T-helper 17 cell (primary cell): ENCODE results near the gene DCAF4L1. TPM values are rescaled to one million over a fixed set of nuclear protein-coding genes. Genes with fewer than 3 reads are reported as not detected.

Source experiments
- ATAC-seq: fragments of 150-1000 bp; cut with Tn5 transposase; 2 replicates; pipeline ENCODE4 v1.10.0; 2021; ENCODE audit warnings: mild to moderate bottlenecking, moderate library complexity
- DNase-seq, 3 donors: peaks; one replicate each; pipeline versions ENCODE4 v3.0.0 to v3.0.0-alpha.2; 2020 to 2021
- H3K9me3 ChIP-seq: one replicate; pipeline ENCODE4 v1.7.0; 2013; ENCODE audit warnings: low read length, mild to moderate bottlenecking; ENCODE audit not compliant: control insufficient read depth, poor library complexity, severe bottlenecking
- H3K27ac Mint-ChIP-seq: one replicate; pipeline ENCODE4 v1.8.0; 2022; ENCODE audit warnings: mild to moderate bottlenecking, moderate library complexity, mixed read lengths
- H3K27me3 Mint-ChIP-seq: one replicate; pipeline ENCODE4 v1.8.0; 2022; ENCODE audit warnings: mixed read lengths
- H3K36me3 Mint-ChIP-seq: one replicate; pipeline ENCODE4 v1.8.0; 2022; ENCODE audit warnings: low read depth, mixed read lengths
- H3K4me1 Mint-ChIP-seq: one replicate; pipeline ENCODE4 v1.8.0; 2022; ENCODE audit warnings: mild to moderate bottlenecking, mixed read lengths
- H3K4me3 Mint-ChIP-seq: one replicate; pipeline ENCODE4 v1.8.0; 2022; ENCODE audit warnings: mild to moderate bottlenecking, moderate library complexity, mixed read lengths
- total RNA-seq, 4 donors: library from RNA in 2 of 4; stranded (reverse) in 2 of 4; gene quantifications; one replicate each; pipeline ENCODE4 v1.2.3 and lab custom pipeline; 2022 to 2026

DCAF4L1 gene, protein sequence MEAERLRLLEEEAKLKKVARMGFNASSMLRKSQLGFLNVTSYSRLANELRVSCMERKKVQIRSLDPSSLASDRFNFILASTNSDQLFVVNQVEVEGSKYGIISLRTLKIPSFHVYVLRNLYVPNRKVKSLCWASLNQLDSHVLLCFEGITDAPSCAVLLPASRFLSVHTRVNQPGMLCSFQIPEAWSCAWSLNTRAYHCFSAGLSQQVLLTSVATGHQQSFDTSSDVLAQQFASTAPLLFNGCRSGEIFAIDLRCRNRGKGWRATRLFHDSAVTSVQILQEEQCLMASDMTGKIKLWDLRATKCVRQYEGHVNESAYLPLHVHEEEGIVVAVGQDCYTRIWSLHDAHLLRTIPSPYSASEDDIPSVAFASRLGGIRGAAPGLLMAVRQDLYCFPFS
- total RNA-seq (under 1 TPM; 0.10 to 0.25 TPM), total RNA-seq (lab: John Stamatoyannopoulos, UW) (0.45 to 1.0 reads per million in 2 donors)

DNA sequence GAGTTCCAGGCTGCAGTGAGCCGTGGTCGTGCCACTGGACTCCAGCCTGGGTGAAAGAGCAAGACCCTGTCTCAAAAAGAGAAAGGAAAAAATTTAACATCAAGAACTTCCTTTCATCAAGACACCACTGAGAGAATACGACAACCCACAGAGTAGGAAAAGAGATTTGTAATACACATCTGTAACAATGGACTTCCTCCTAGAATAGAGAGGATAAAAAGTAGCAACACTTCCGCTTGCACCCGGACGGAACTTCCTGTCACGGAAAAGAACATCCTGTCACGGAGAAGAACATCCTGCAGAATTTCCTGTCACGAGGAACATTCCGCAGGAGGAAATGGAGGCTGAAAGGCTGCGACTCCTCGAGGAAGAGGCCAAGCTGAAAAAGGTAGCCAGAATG lies at the start of gene DCAF4L1:
DCAF4L1 (plus strand) TSS at position 301 of the 400 bp plus-strand sequence; CDS start at position 338, 37 bp downstream.
- no peaks in the 10 kb centered on the region for H3K9me3 ChIP-seq
- Mint-ChIP-seq H3K4me1 (no peaks in the 10 kb centered on the region), H3K36me3 (no peaks in the 10 kb centered on the region), H3K27ac (no peak within 1 kb of the TSS), H3K27me3 (peaks cover 9% of the 10 kb centered on the region), H3K4me3 (no peak within 1 kb of the TSS)
- ATAC-seq (no peak), DNase-seq (no peak)

GRCh38 chr4:41932988-41933387 lies 48.6 kb upstream of the DCAF4L1 start:
- H3K27ac Mint-ChIP-seq: no peak overlapping the region
- H3K4me1 Mint-ChIP-seq: peaks cover 23% of the 10 kb centered on the region
- H3K9me3 ChIP-seq: no peaks in the 10 kb centered on the region
- no peak for DNase-seq
- peaks cover 4% of the 10 kb centered on the region for H3K27me3 Mint-ChIP-seq
- ATAC-seq: no peak
- H3K36me3 Mint-ChIP-seq: no peaks in the 10 kb centered on the region
- no peak overlapping the region for H3K4me3 Mint-ChIP-seq

DNA sequence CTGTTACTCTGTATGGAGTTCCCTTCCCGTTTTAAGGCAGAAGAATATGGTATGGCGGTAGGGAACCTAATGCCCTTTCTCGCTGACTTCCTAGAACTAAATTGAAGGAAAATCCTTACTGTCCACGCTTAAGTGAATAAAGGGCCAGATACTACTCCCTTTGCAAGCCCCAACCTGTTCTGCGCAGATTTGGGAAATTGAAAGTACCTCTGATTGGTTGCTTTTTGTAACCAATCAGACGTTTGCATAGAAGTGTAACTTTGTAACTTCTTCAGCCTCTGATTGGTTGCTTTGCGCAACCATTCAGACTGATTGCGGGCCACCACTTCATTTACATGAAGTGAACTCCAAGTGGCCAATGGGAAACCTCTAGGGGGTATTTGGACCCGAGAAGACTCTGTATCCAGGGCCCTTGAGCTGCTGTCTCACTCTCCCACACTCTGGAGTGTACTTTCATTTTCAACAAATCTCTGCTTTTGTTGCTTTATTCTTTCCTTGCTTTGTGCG lies 47.5 kb upstream of the DCAF4L1 start:
- ATAC-seq: no peak
- Mint-ChIP-seq H3K4me3 (peak overlapping the region; percentile 94), H3K27ac (no peak overlapping the region), H3K36me3 (no peaks in the 10 kb centered on the region), H3K4me1 (peaks cover 24% of the 10 kb centered on the region), H3K27me3 (no peaks in the 10 kb centered on the region)
- no peaks in the 10 kb centered on the region for H3K9me3 ChIP-seq
- no peak for DNase-seq

- ATAC-seq: no peak
- H3K36me3 Mint-ChIP-seq: no peaks in the 10 kb centered on the region
- no peak for DNase-seq
- no peaks in the 10 kb centered on the region for H3K9me3 ChIP-seq
- H3K27me3 Mint-ChIP-seq: no peaks in the 10 kb centered on the region
- H3K4me1 Mint-ChIP-seq: peaks cover 24% of the 10 kb centered on the region
- H3K4me3 Mint-ChIP-seq: peak overlapping the region; percentile 94
- peak overlapping the region; percentile 97 for H3K27ac Mint-ChIP-seq
These were observed 47.0 kb upstream of the DCAF4L1 start for GRCh38 chr4:41934514-41934900.

GRCh38 chr4:41934901-41935651 lies 46.5 kb upstream of the DCAF4L1 start, which contains the start of gene TMEM33:
TSS of gene TMEM33 (plus strand) at chr4:41935429. CDS start at chr4:41935485, 56 bp downstream.
- H3K36me3 Mint-ChIP-seq: no peaks in the 10 kb centered on the region
- H3K4me3 Mint-ChIP-seq: peak within 1 kb of the TSS; percentile 94
- H3K4me1 Mint-ChIP-seq: peaks cover 27% of the 10 kb centered on the region
- H3K27me3 Mint-ChIP-seq: no peaks in the 10 kb centered on the region
- ATAC-seq (peak; percentile 94), DNase-seq (peak; percentile 44 to 63 (median 48))
- peak within 1 kb of the TSS; percentile 97 for H3K27ac Mint-ChIP-seq
- H3K9me3 ChIP-seq: no peaks in the 10 kb centered on the region

DNA sequence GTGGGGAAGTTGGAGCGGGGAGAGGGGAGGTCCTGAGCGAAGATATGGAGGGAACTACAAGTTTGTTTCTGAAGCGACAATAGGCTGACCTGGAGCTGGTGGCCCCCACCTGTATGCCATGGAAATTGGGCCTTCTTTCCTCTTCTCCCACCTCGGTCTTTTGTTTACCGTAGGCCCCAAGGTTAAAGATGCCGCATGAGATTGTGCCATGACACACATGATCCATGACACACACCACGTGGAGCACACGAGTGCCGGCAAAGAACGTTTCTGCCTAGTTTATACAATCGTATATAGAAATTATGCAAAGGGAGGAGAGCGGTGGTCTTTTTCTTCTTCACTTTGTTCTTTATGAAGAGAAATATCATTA lies 45.9 kb upstream of the DCAF4L1 start:
- Mint-ChIP-seq H3K36me3 (no peaks in the 10 kb centered on the region), H3K27ac (peak overlapping the region; percentile 97), H3K4me3 (peak overlapping the region; percentile 94), H3K27me3 (no peaks in the 10 kb centered on the region), H3K4me1 (peaks cover 27% of the 10 kb centered on the region)
- DNase-seq (no peak), ATAC-seq (peak; percentile 27)
- H3K9me3 ChIP-seq: no peaks in the 10 kb centered on the region

DNA sequence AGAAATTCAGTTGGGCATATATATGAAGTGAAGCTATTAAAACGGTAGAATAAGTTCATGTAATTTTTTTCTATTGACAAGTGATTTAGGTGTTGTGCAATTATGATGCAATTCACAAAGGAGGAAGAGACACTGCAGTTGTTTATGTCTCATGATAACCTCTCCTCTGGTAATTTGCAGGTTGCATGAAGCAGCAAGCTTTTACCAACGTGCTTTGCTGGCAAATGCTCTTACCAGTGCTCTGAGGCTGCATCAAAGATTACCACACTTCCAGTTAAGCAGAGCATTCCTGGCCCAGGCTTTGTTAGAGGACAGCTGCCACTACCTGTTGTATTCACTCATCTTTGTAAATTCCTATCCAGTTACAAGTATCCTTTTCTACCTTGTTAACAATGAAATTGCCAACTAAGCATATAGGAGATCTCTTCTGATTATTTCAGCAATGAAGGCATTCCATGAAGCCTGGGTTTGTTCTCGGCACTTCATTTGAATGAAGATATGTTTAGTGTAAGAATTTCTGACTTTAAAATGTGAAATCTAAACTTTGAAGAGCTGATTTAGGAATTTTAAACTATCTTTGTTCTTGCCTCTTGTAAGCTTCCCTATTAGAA lies 42.4 kb upstream of the DCAF4L1 start:
- DNase-seq (no peak), ATAC-seq (no peak)
- no peaks in the 10 kb centered on the region for H3K9me3 ChIP-seq
- Mint-ChIP-seq H3K27ac (no peak overlapping the region), H3K36me3 (no peaks in the 10 kb centered on the region), H3K4me1 (peaks cover 32% of the 10 kb centered on the region), H3K4me3 (no peak overlapping the region), H3K27me3 (no peaks in the 10 kb centered on the region)

DNA sequence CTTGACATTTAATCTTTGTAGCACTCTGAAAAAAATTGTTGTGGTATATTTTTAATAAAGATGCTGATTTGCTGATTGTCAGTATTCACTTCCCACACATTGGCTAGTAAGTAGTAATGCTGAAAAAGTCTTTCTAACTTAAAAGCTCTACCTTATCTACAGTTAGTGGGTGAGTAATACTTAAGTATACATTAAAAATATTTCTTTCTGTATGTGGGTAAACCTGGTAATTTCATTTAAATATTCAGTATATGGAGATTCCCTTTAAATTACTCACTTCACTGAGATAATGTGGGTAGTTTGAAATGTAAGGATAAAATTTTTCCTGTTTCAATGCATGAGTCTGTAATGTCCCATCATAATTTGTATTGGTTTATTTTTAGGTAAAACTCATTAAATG lies 40.7 kb upstream of the DCAF4L1 start:
- Mint-ChIP-seq H3K36me3 (no peaks in the 10 kb centered on the region), H3K4me1 (peaks cover 20% of the 10 kb centered on the region), H3K27ac (no peak overlapping the region), H3K4me3 (no peak overlapping the region), H3K27me3 (no peaks in the 10 kb centered on the region)
- no peaks in the 10 kb centered on the region for H3K9me3 ChIP-seq
- DNase-seq (no peak), ATAC-seq (no peak)

DNA sequence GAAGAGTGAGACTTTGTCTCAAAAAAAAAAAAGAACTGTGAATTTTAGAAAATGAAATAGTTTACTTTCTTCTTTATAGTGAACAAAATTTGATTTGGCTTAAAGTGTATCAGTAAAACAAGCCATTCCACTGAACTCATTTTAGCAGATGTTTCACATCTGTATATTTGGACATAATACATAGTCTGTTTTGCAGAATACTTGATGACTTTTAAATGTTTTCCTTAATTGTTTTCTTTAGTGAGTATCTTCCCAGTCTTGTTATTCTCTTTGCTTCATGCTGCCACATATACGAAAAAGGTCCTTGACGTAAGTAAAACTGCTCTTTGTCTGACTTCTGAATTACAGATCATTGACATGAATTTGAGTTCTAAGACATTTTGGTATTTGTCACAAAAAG lies 38.0 kb upstream of the DCAF4L1 start:
- H3K27ac Mint-ChIP-seq: no peak overlapping the region
- H3K4me3 Mint-ChIP-seq: no peak overlapping the region
- no peaks in the 10 kb centered on the region for H3K36me3 Mint-ChIP-seq
- H3K9me3 ChIP-seq: no peaks in the 10 kb centered on the region
- H3K27me3 Mint-ChIP-seq: no peaks in the 10 kb centered on the region
- peaks cover 8% of the 10 kb centered on the region for H3K4me1 Mint-ChIP-seq
- no peak for DNase-seq
- ATAC-seq: no peak

GRCh38 chr4:41944089-41944488 lies 37.5 kb upstream of the DCAF4L1 start:
- H3K4me1 Mint-ChIP-seq: peaks cover 8% of the 10 kb centered on the region
- H3K4me3 Mint-ChIP-seq: no peak overlapping the region
- DNase-seq (no peak), ATAC-seq (no peak)
- no peaks in the 10 kb centered on the region for H3K27me3 Mint-ChIP-seq
- no peaks in the 10 kb centered on the region for H3K9me3 ChIP-seq
- H3K36me3 Mint-ChIP-seq: no peaks in the 10 kb centered on the region
- no peak overlapping the region for H3K27ac Mint-ChIP-seq

- no peak for DNase-seq
- Mint-ChIP-seq H3K36me3 (peaks cover 19% of the 10 kb centered on the region), H3K4me3 (no peak overlapping the region), H3K27me3 (no peaks in the 10 kb centered on the region), H3K27ac (no peak overlapping the region), H3K4me1 (peaks cover 13% of the 10 kb centered on the region)
- ATAC-seq: no peak
- no peaks in the 10 kb centered on the region for H3K9me3 ChIP-seq
These were observed 32.0 kb upstream of the DCAF4L1 start for GRCh38 chr4:41949531-41949930.

DNA sequence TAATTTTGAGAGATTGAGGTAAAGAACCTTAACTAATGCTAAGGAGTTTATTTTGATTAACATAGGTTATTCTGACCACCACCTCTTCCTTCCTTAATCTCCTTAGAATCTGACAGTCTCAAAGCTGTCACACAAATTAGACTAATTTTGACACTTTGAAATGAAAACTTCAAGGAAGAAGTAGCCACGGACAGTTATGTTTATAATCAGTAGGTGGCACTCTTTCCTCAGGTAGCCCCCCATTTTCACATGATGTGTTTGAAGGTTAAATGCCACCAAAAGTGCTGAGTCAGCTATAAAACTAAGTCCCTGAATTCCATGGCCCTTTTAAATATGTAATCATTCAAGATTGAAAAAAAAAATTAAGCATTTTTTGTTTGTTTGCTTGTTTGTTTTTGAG lies 23.9 kb upstream of the DCAF4L1 start:
- H3K9me3 ChIP-seq: no peaks in the 10 kb centered on the region
- no peaks in the 10 kb centered on the region for H3K27me3 Mint-ChIP-seq
- peaks cover 3% of the 10 kb centered on the region for H3K36me3 Mint-ChIP-seq
- H3K4me3 Mint-ChIP-seq: no peak overlapping the region
- peaks cover 2% of the 10 kb centered on the region for H3K4me1 Mint-ChIP-seq
- H3K27ac Mint-ChIP-seq: no peak overlapping the region
- ATAC-seq (no peak), DNase-seq (no peak)

- H3K9me3 ChIP-seq: no peaks in the 10 kb centered on the region
- ATAC-seq (no peak), DNase-seq (no peak)
- Mint-ChIP-seq H3K36me3 (no peaks in the 10 kb centered on the region), H3K27ac (no peak overlapping the region), H3K4me3 (no peak overlapping the region), H3K27me3 (no peaks in the 10 kb centered on the region), H3K4me1 (no peaks in the 10 kb centered on the region)
These were observed 18.5 kb upstream of the DCAF4L1 start for GRCh38 chr4:41963105-41963504.
